CD4-positive, alpha-beta T cell (primary cell): ENCODE results near the gene EIF2AK3. TPM values are rescaled to one million over a fixed set of nuclear protein-coding genes. Genes with fewer than 3 reads are reported as not detected.

Experiments
- ATAC-seq: fragments of 200-7000 bp; cut with Tn5 transposase; one replicate; pipeline ENCODE4 v1.10.0; 2022; ENCODE audit warnings: mild to moderate bottlenecking; ENCODE audit not compliant: poor library complexity
- CTCF ChIA-PET: fragments of 350-600 bp; sonication (Branson Sonifier 250); formaldehyde crosslinking; loops from one replicate; lab custom pipeline; 2021; ENCODE audit warnings: antibody characterized with exemption, inconsistent platforms; lab: Charles Lee
- POLR2A ChIA-PET: fragments of 350-600 bp; sonication (Branson Sonifier 250); formaldehyde crosslinking; loops from one replicate; lab custom pipeline; 2021; ENCODE audit warnings: antibody characterized with exemption, inconsistent platforms; lab: Charles Lee
- DNase-seq, 14 experiments: peaks; one replicate each; pipeline ENCODE4 v3.0.0-alpha.2; 2013 to 2020; ENCODE audit warnings: mixed read lengths in 2 of 14
- H3K27ac ChIP-seq, 2 donors: one replicate each; pipeline versions ENCODE4 v1.5.1 to v1.7.0; 2013; ENCODE audit warnings: low read length in 2 of 2, low read depth in 1 of 2, mild to moderate bottlenecking in 1 of 2
- H3K27me3 ChIP-seq, 2 experiments: 1 replicate in 1 of 2; 2 replicates in 1 of 2; pipeline versions ENCODE4 v1.6.1 to v1.7.0; 2013; ENCODE audit warnings: low read length in 2 of 2, control low read depth in 1 of 2, mild to moderate bottlenecking in 1 of 2, moderate library complexity in 1 of 2; ENCODE audit not compliant: insufficient read depth in 2 of 2, control insufficient read depth in 1 of 2
- H3K36me3 ChIP-seq: one replicate; pipeline ENCODE4 v1.6.1; 2013; ENCODE audit warnings: low read length, control low read depth; ENCODE audit not compliant: insufficient read depth
- H3K4me1 ChIP-seq: one replicate; pipeline ENCODE4 v1.6.1; 2013; ENCODE audit warnings: low read length, control low read depth; ENCODE audit not compliant: insufficient read depth
- H3K4me3 ChIP-seq: one replicate; pipeline ENCODE4 v1.5.1; 2013; ENCODE audit warnings: mild to moderate bottlenecking, low read length, moderate library complexity
- H3K9me3 ChIP-seq, 2 experiments: 1 replicate in 1 of 2; 2 replicates in 1 of 2; pipeline versions ENCODE4 v1.6.1 to v1.7.0; 2013; ENCODE audit warnings: low read length in 2 of 2, mild to moderate bottlenecking in 2 of 2, control low read depth in 1 of 2, moderate library complexity in 1 of 2; ENCODE audit not compliant: control insufficient read depth in 1 of 2, insufficient read depth in 1 of 2
- H3K27ac Mint-ChIP-seq: one replicate; pipeline ENCODE4 v1.8.0; 2020; ENCODE audit warnings: mixed read lengths
- H3K27me3 Mint-ChIP-seq: one replicate; pipeline ENCODE4 v1.8.0; 2021; ENCODE audit warnings: mixed read lengths
- H3K36me3 Mint-ChIP-seq: one replicate; pipeline ENCODE4 v1.8.0; 2021; ENCODE audit warnings: low read depth, mixed read lengths
- H3K4me1 Mint-ChIP-seq: one replicate; pipeline ENCODE4 v1.8.0; 2021; ENCODE audit warnings: low read depth, mixed read lengths
- H3K4me3 Mint-ChIP-seq: one replicate; pipeline ENCODE4 v1.8.0; 2020; ENCODE audit warnings: mild to moderate bottlenecking, mixed read lengths
- H3K9me3 Mint-ChIP-seq: one replicate; pipeline ENCODE4 v1.8.0; 2020; ENCODE audit warnings: mixed read lengths
- intact Hi-C, 2 experiments: fragments of 100-400 bp; cut with DNase I in 1 of 2; cut with micrococcal nuclease in 1 of 2; formaldehyde crosslinking; loops; one replicate each; pipeline versions ENCODE4 v1.15.1 to v1.9.0; 2023 to 2025; cut with DNase I, micrococcal nuclease
- total RNA-seq, 174 experiments: library from RNA in 2 of 174; stranded (reverse) in 2 of 174; gene quantifications; one replicate each; pipeline ENCODE4 v1.2.3 and lab custom pipeline; 2021 to 2026
- TF ChIP-seq, protein P1 (sequence below): fragments of 200-600 bp; IDR thresholded peaks from one replicate; pipeline ENCODE4 v1.8.0; 2022; ENCODE audit warnings: antibody characterized with exemption, mild to moderate bottlenecking

Gene EIF2AK3
- total RNA-seq, 2 experiments from 2014 or later = 30.6 to 37.0 TPM

DNA sequence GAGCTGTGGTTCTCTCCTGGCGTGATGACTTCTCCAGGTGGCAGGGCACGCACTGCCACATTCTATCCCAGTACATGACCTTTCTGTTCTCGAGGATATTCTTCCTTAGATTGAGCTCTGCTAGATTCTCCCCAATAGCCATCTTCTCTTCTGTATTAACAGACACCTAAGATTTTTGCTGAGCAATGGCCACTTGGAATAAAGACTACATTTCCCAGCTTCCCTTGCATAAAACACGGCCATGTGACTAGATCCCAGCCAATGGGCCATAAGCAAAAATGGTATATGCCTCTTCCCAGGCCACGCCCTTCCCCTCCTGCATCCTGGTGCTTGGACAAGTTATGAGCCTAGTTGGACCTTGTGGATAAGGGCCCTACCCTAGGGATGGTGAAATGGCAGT, 82.1 kb downstream of the EIF2AK3 start:
- ChIA-PET CTCF (no interaction called here), POLR2A (no interaction called here)
- Histone ChIP-seq H3K4me3 (no peak overlapping the region), H3K9me3 (peaks cover 0 to 5% of the 10 kb centered on the region in 2 experiments), H3K27ac (no peak overlapping the region), H3K4me1 (no peaks in the 10 kb centered on the region), H3K36me3 (no peaks in the 10 kb centered on the region), H3K27me3 (peaks cover 5 to 17% of the 10 kb centered on the region in 2 experiments)
- no peak for ATAC-seq
- H3K4me3 Mint-ChIP-seq = no peak overlapping the region
- intact Hi-C loops = no loop called here
- TF ChIP-seq, protein P1, sequence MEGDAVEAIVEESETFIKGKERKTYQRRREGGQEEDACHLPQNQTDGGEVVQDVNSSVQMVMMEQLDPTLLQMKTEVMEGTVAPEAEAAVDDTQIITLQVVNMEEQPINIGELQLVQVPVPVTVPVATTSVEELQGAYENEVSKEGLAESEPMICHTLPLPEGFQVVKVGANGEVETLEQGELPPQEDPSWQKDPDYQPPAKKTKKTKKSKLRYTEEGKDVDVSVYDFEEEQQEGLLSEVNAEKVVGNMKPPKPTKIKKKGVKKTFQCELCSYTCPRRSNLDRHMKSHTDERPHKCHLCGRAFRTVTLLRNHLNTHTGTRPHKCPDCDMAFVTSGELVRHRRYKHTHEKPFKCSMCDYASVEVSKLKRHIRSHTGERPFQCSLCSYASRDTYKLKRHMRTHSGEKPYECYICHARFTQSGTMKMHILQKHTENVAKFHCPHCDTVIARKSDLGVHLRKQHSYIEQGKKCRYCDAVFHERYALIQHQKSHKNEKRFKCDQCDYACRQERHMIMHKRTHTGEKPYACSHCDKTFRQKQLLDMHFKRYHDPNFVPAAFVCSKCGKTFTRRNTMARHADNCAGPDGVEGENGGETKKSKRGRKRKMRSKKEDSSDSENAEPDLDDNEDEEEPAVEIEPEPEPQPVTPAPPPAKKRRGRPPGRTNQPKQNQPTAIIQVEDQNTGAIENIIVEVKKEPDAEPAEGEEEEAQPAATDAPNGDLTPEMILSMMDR = no peak
- H3K36me3 Mint-ChIP-seq = no peaks in the 10 kb centered on the region
- H3K9me3 Mint-ChIP-seq = no peaks in the 10 kb centered on the region
- no peaks in the 10 kb centered on the region for H3K4me1 Mint-ChIP-seq
- peaks cover 34% of the 10 kb centered on the region for H3K27me3 Mint-ChIP-seq
- no peak overlapping the region for H3K27ac Mint-ChIP-seq
- no peak for DNase-seq

DNA sequence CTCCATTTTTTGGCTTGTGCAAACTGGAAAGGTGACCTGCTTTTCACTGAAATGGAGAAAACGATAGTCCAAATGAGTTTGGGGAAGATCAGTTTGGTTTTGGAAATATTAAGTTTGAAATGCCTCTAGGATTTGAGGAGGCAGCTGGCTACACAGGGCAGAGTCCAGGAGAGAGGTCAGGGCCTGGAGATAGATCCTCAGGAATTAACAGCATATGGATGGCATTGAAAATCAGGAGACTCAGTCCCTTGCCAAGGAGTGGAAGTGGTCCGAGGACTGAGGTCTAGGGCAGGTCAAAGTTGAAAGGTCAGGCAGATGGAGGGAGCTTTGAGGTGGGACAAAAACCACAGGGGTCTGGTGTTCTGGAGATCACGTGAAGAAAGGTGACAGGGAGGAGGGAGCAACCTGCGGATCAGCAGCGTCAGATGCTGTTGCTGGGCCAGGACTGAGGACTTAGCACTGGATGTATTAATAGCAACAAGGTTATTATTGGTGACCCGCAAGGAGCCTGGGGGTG, 83.7 kb downstream of the EIF2AK3 start:
- Mint-ChIP-seq H3K4me3 (no peak overlapping the region), H3K36me3 (no peaks in the 10 kb centered on the region), H3K9me3 (no peaks in the 10 kb centered on the region), H3K27me3 (peaks cover 26% of the 10 kb centered on the region), H3K27ac (no peak overlapping the region), H3K4me1 (no peaks in the 10 kb centered on the region)
- no peak for ATAC-seq
- POLR2A ChIA-PET = no interaction called here
- Histone ChIP-seq H3K4me3 (no peak overlapping the region), H3K4me1 (no peaks in the 10 kb centered on the region), H3K27ac (no peak overlapping the region), H3K9me3 (no peaks in the 10 kb centered on the region), H3K27me3 (peaks cover 0 to 8% of the 10 kb centered on the region in 2 experiments), H3K36me3 (no peaks in the 10 kb centered on the region)
- TF ChIP-seq, protein P1 = no peak
- DNase-seq = no peak
- intact Hi-C loops = no loop called here
- CTCF ChIA-PET = no interaction called here

DNA sequence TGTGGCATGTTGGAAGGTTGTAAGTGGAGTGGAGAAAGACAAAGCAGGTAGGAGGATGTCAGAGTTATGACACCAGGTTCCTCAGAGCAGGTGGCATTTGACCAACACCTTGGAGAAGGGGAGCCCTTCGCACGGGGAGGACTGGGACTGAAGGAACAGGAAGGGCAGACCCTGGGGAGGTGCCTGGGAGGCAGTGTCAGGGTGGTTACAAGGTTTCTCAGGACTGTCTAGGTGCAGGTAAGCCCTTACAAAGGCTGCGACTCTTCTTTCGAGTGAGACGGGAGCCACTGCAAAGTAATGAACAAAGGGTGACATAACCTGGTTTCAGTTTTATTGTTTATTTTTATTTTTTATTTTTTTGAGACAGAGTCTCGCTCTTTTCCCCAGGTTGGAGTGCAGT, 84.6 kb downstream of the EIF2AK3 start:
- H3K27ac ChIP-seq = no peak overlapping the region
- H3K4me1 Mint-ChIP-seq = no peaks in the 10 kb centered on the region
- DNase-seq (no peak), ATAC-seq (no peak)
- H3K4me3 Mint-ChIP-seq = no peak overlapping the region
- peaks cover 31% of the 10 kb centered on the region for H3K27me3 Mint-ChIP-seq
- H3K4me3 ChIP-seq = no peak overlapping the region
- TF ChIP-seq, protein P1 = no peak
- no peaks in the 10 kb centered on the region for H3K36me3 Mint-ChIP-seq
- ChIA-PET CTCF (no interaction called here), POLR2A (no interaction called here)
- intact Hi-C loops = no loop called here
- H3K27me3 ChIP-seq = peaks cover 3 to 12% of the 10 kb centered on the region in 2 experiments
- H3K36me3 ChIP-seq = no peaks in the 10 kb centered on the region
- H3K9me3 ChIP-seq = no peaks in the 10 kb centered on the region
- no peaks in the 10 kb centered on the region for H3K9me3 Mint-ChIP-seq
- no peak overlapping the region for H3K27ac Mint-ChIP-seq
- H3K4me1 ChIP-seq = no peaks in the 10 kb centered on the region
